Osteocyte (in vitro differentiated cells): ENCODE measurements around the gene SLC26A4. TPM values are rescaled to one million over a fixed set of nuclear protein-coding genes. Genes with fewer than 3 reads are reported as not detected.
A peak's percentile ranks its signal among the peaks of the same experiment; 100 is the strongest.

ENCODE experiments used
- DNase-seq: peaks from one replicate; pipeline ENCODE4 v3.0.0; 2021; ENCODE audit warnings: mixed read lengths; ENCODE audit not compliant: unreplicated experiment; ENCODE audit errors: extremely low spot score
- H3K27ac Mint-ChIP-seq: one replicate; pipeline ENCODE4 v1.8.0; 2021; ENCODE audit warnings: mild to moderate bottlenecking, mixed read lengths; ENCODE audit not compliant: unreplicated experiment
- H3K27me3 Mint-ChIP-seq: one replicate; pipeline ENCODE4 v1.8.0; 2021; ENCODE audit warnings: mixed read lengths; ENCODE audit not compliant: unreplicated experiment
- H3K36me3 Mint-ChIP-seq: one replicate; pipeline ENCODE4 v1.8.0; 2021; ENCODE audit warnings: mixed read lengths; ENCODE audit not compliant: unreplicated experiment
- H3K4me1 Mint-ChIP-seq: one replicate; pipeline ENCODE4 v1.8.0; 2021; ENCODE audit warnings: mixed read lengths; ENCODE audit not compliant: unreplicated experiment
- H3K4me3 Mint-ChIP-seq: one replicate; pipeline ENCODE4 v1.8.0; 2021; ENCODE audit warnings: mild to moderate bottlenecking, moderate library complexity, mixed read lengths; ENCODE audit not compliant: unreplicated experiment
- H3K9me3 Mint-ChIP-seq: one replicate; pipeline ENCODE4 v1.8.0; 2021; ENCODE audit warnings: mixed read lengths; ENCODE audit not compliant: unreplicated experiment
- total RNA-seq: library from RNA; stranded (reverse); gene quantifications from 2 replicates; pipeline ENCODE4 v1.2.1, GENCODE V29; 2021
- TF ChIP-seq, protein P1 (sequence below): fragments of 200-600 bp; sonication (generic); IDR thresholded peaks from 2 replicates; pipeline ENCODE4 v1.5.0; 2021; ENCODE audit warnings: antibody characterized with exemption, mild to moderate bottlenecking, moderate library complexity

SLC26A4 gene
- total RNA-seq, 1 donor from 2014 or later = 0.51 TPM

DNA sequence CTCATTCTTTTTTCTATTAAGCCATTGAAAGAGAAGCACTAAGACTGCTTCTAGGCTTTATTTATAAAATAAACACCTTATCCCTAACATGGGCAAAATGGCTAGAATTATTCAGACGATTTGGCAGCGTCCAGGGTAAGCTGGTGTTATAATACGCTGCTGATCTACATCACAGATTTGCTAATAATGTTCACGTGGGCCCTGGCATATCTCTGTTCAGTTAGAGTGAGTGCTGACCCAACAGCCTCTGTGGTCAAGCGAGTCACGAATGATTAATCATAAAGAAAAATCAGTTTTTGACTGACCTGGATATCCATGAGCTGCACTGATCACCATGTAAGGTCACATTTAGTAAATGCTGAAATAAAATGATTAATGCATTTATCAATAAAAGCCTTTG, 54.9 kb downstream of the SLC26A4 start:
- Mint-ChIP-seq H3K36me3 (no peaks in the 10 kb centered on the region), H3K4me1 (no peaks in the 10 kb centered on the region), H3K9me3 (no peaks in the 10 kb centered on the region), H3K4me3 (no peak overlapping the region), H3K27me3 (peaks cover 26% of the 10 kb centered on the region), H3K27ac (no peak overlapping the region)
- no peak for DNase-seq
- TF ChIP-seq, protein P1, sequence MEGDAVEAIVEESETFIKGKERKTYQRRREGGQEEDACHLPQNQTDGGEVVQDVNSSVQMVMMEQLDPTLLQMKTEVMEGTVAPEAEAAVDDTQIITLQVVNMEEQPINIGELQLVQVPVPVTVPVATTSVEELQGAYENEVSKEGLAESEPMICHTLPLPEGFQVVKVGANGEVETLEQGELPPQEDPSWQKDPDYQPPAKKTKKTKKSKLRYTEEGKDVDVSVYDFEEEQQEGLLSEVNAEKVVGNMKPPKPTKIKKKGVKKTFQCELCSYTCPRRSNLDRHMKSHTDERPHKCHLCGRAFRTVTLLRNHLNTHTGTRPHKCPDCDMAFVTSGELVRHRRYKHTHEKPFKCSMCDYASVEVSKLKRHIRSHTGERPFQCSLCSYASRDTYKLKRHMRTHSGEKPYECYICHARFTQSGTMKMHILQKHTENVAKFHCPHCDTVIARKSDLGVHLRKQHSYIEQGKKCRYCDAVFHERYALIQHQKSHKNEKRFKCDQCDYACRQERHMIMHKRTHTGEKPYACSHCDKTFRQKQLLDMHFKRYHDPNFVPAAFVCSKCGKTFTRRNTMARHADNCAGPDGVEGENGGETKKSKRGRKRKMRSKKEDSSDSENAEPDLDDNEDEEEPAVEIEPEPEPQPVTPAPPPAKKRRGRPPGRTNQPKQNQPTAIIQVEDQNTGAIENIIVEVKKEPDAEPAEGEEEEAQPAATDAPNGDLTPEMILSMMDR = no peak

DNA sequence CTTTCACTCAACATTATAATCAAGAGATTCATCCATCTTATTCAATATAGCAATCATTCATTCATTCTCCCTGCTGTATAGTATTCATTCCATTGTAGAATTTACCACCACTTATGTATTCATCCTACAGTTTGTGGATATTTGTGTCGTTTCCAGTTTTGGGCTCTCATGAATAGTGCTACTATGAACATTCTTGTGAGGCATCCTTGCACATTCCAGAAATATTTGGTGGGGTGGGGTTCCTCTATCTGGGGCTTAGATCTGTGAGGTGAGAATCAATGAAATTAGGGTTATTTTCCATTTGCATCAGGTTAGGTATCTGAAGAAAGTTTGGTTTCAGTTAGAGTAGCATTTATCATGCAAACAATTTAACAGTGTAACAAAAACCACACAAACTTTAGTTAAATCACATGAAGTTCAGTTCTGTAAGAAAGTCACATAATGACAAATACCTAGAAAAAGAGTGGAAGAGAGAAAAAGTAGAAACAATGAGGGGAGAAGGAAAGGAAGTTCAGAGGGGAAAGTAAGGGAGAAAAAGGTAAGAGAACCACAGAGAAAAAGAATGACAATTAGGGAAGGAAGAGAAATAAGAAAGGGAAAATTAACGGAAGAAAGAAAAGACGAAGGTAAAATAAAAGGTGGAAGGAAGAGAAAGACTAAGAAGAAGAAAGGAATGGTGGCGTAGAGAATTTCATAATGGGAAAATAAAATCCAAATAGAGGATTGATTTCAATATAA, 58.0 kb downstream of the SLC26A4 start:
- Mint-ChIP-seq H3K9me3 (no peaks in the 10 kb centered on the region), H3K4me1 (no peaks in the 10 kb centered on the region), H3K4me3 (no peak overlapping the region), H3K27ac (no peak overlapping the region), H3K36me3 (no peaks in the 10 kb centered on the region), H3K27me3 (peaks cover 24% of the 10 kb centered on the region)
- no peak for DNase-seq
- TF ChIP-seq, protein P1 = no peak

DNA sequence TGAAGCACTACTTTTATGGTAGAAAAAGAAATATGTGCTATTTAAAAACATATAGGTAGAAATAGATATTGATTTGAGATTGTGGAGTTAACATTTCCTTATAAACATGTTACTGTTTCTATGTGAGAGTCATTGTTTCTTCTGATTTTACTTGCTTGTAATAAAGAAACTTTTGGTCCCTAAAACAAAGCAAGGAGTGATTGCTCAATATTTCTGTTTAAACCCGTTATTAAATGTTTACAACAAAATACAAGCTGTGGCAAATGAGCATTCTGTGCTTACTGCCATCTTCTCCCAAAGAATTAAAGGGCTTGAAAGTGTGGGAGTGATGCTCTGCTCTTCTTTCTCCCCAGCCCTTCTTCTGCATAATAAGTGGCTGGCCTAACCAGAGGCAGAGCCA, 60.7 kb downstream of the SLC26A4 start:
- Mint-ChIP-seq H3K9me3 (no peaks in the 10 kb centered on the region), H3K36me3 (no peaks in the 10 kb centered on the region), H3K27me3 (peaks cover 38% of the 10 kb centered on the region), H3K4me1 (no peaks in the 10 kb centered on the region), H3K4me3 (no peak overlapping the region), H3K27ac (no peak overlapping the region)
- TF ChIP-seq, protein P1 = no peak
- DNase-seq = no peak

DNA sequence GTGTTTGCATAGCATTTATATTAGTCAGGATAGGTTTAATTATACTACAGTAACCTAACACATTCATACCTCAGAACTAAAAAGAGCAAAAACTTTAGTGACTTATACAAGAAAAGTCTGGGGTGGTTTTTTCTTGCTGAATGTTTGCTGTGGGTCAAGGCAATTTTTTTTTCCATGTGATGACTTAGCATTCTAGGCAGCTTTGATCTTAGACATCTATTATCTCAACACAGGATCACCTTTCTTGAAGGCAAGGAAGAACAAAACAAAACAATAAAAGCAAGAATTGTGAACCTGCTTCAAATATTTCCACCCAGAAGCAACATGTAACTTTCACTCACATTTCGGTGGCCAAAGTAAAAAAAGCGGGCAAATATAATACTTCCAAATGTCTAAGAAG, 62.6 kb downstream of the SLC26A4 start:
- Mint-ChIP-seq H3K27me3 (peaks cover 55% of the 10 kb centered on the region), H3K4me3 (no peak overlapping the region), H3K36me3 (no peaks in the 10 kb centered on the region), H3K27ac (no peak overlapping the region), H3K4me1 (no peaks in the 10 kb centered on the region), H3K9me3 (no peaks in the 10 kb centered on the region)
- TF ChIP-seq, protein P1 = no peak
- no peak for DNase-seq

DNA sequence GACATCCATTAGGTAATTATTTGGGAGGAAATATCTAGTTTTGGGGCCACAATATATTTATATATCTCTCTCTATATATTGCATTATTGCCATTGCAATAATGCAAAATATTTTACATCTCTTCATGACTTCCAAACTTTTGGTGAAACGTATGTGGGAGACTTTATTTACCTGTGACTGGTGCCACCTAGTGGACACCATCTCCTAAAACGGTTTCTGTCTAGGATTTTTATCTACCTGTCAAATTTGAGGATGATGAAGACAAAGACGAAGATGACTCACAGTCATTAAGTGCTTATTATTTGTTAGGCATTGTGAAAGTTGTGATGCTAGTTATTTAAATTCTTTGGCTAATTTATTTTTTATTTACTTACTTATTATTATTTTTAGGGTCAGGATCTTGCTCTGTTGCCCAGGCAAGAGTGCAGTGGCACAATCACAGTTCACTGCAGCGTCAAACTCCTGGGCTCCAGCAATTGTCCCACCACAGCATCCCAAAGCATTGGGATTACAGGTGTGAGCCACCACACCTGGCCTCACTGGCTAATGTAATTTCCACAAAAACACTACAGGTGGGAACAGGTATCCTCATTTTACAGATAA, 64.6 kb downstream of the SLC26A4 start:
- Mint-ChIP-seq H3K4me3 (no peak overlapping the region), H3K36me3 (no peaks in the 10 kb centered on the region), H3K9me3 (no peaks in the 10 kb centered on the region), H3K27ac (no peak overlapping the region), H3K4me1 (no peaks in the 10 kb centered on the region), H3K27me3 (peaks cover 58% of the 10 kb centered on the region)
- no peak for DNase-seq
- TF ChIP-seq, protein P1 = peak; percentile 76
